IgD-negative memory B cell (primary cell): ENCODE results near the gene RWDD1. TPM values are rescaled to one million over a fixed set of nuclear protein-coding genes. Genes with fewer than 3 reads are reported as not detected.
A peak's percentile ranks its signal among the peaks of the same experiment; 100 is the strongest.

ENCODE experiments used
- H3K27ac Mint-ChIP-seq, 3 donors: one replicate each; pipeline ENCODE4 v1.8.0; 2020 to 2022; ENCODE audit warnings: mild to moderate bottlenecking in 3 of 3, mixed read lengths in 3 of 3, moderate library complexity in 1 of 3
- H3K27me3 Mint-ChIP-seq: one replicate; pipeline ENCODE4 v1.8.0; 2021; ENCODE audit warnings: mixed read lengths
- H3K36me3 Mint-ChIP-seq: one replicate; pipeline ENCODE4 v1.8.0; 2020; ENCODE audit warnings: mild to moderate bottlenecking, mixed read lengths
- H3K4me1 Mint-ChIP-seq, 3 donors: one replicate each; pipeline ENCODE4 v1.8.0; 2020 to 2022; ENCODE audit warnings: mixed read lengths in 3 of 3, mild to moderate bottlenecking in 1 of 3
- H3K4me3 Mint-ChIP-seq, 4 donors: one replicate each; pipeline ENCODE4 v1.8.0; 2020 to 2022; ENCODE audit warnings: mild to moderate bottlenecking in 4 of 4, mixed read lengths in 4 of 4, moderate library complexity in 3 of 4
- H3K9me3 Mint-ChIP-seq, 3 donors: one replicate each; pipeline ENCODE4 v1.8.0; 2020 to 2021; ENCODE audit warnings: mixed read lengths in 3 of 3, mild to moderate bottlenecking in 1 of 3
- polyA plus RNA-seq: library from polyadenylated mRNA; unstranded; fragments of 300-500 nt; fragmentation: Illumina TruSeq; gene quantifications from one replicate; pipeline ENCODE4 v1.2.3, GENCODE V29; 2021

Gene RWDD1
- polyA plus RNA-seq, 1 donor from 2014 or later, result 52.3 TPM

DNA sequence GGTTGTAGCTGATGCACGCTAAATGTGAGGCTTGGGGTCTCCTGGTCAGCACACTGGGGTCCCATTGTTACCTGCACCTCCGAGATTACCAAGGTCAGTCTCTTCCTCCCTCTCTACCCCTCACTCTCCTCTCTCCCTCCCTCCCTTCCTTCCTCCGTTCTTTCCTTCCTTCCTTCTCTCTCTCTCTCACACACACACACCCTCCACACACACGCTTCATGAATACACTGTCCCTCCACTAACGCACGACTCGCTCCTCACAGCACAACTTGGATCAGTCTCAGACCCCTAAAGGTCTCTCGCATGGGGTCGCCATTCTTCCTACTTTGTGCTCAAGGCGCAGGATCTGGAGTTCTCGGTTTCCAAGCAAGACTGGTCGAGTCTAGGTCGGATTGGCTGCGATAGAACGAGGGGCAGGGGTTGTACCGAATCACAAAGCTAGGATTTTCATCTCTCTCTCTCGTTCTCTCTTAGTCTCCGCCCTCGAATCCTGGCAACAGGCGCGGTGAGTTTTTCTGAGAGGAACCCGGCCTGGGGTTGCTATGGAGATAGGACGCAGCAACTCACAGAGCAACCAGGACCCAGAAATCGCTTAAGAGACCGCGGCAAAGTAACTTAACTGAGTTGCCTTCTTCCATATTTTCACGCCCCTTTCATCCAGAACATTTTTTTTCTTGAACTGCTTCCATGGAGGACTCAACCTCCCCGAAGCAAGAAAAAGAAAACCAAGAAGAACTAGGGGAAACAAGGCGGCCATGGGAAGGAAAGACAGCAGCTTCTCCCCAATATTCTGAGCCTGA lies 44.8 kb downstream of the RWDD1 start, which contains the start of gene RSPH4A:
TSS of gene RSPH4A (plus strand) at position 543 of the 800 bp plus-strand sequence. CDS start at position 688, 145 bp downstream.
- peak within 1 kb of the TSS; percentile 31 to 96 (median 89) for H3K4me3 Mint-ChIP-seq
- H3K27ac Mint-ChIP-seq, result peak within 1 kb of the TSS in 2 of 3 donors; percentile 85 to 92
- no peaks in the 10 kb centered on the region for H3K36me3 Mint-ChIP-seq
- H3K4me1 Mint-ChIP-seq, result peaks cover 9 to 16% (median 15%) of the 10 kb centered on the region in 3 donors
- peaks cover 4% of the 10 kb centered on the region for H3K27me3 Mint-ChIP-seq
- H3K9me3 Mint-ChIP-seq, result no peaks in the 10 kb centered on the region

DNA sequence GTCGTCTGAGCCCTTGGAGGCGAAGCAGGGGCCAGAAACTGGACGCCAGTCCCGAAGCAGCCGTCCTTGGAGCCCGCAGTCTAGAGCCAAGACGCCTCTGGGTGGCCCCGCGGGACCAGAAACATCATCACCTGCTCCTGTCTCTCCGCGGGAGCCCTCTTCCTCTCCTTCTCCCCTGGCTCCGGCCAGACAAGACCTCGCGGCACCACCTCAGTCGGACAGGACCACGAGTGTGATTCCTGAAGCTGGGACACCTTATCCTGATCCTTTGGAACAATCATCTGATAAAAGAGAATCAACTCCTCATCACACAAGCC lies 45.4 kb downstream of the RWDD1 start:
- H3K27ac Mint-ChIP-seq, result peak overlapping the region in 2 of 3 donors; percentile 85 to 92

DNA sequence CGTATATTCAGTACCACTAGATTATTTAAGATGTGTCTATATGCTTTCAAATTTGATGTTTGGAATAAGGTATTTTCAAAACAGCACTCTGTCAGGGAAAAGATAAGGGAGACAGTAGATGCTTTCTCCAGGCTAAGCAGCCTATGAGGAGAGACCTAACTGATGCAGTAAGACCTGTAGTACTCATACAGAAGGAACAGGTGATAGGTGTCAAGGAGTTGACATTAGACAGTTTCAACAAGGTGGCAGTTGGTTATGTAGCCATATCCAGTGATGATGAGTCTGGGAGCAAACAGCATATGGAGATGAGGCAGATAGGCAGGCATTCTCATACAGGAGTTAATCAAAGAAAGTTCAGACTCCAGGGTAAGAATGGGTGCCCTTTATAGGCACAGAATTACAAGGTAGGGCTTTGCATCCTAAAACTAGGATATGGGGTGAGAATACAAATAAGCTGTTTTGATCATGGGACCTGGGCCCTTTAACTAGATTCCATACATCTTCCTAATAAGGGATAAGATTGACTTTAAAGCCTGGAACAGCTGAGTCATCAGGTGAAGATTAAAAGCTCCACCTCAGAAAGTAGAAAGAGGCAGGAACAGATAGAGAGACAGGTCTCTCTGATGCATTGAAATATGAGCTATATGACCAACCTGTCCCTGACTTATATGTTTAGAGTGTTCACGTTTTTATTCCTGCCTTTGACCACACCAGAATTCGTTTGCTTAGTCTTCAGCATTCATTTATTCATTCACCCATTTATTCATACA lies 52.9 kb downstream of the RWDD1 start:
- Mint-ChIP-seq H3K4me1 (no peaks in the 10 kb centered on the region), H3K4me3 (no peak overlapping the region), H3K27me3 (no peaks in the 10 kb centered on the region), H3K9me3 (no peaks in the 10 kb centered on the region), H3K27ac (no peak overlapping the region), H3K36me3 (peaks cover 7% of the 10 kb centered on the region)

More for the DNA sequence above, 45.4 kb downstream of the RWDD1 start:
- peaks cover 9 to 16% (median 15%) of the 10 kb centered on the region in 3 donors for H3K4me1 Mint-ChIP-seq
- peak overlapping the region; percentile 31 to 96 (median 89) for H3K4me3 Mint-ChIP-seq
- H3K9me3 Mint-ChIP-seq, result no peaks in the 10 kb centered on the region
- H3K36me3 Mint-ChIP-seq, result no peaks in the 10 kb centered on the region
- H3K27me3 Mint-ChIP-seq, result peaks cover 4% of the 10 kb centered on the region

DNA sequence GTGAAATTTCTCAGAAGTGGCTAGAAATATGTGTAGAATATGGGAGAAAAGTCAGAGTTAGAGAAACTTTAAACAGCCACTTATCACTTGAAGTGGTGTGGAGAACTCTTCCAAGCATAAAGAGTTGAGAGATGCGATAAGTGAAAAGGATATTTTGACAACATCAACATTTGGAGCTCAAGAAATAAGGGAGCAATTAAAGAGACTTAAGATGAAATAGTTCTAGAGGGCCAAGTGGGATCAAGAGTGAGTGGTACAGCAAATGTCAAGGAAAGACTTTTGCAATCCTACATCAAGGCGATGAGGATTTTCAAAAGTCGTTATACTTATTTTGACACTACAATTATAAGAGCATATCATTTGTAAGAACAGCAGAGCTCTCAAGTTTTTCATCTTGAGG lies 54.6 kb downstream of the RWDD1 start:
- no peak overlapping the region for H3K27ac Mint-ChIP-seq
- peaks cover 0 to 9% (median 2%) of the 10 kb centered on the region in 3 donors for H3K4me1 Mint-ChIP-seq
- peaks cover 7% of the 10 kb centered on the region for H3K36me3 Mint-ChIP-seq
- no peak overlapping the region for H3K4me3 Mint-ChIP-seq
- peaks cover 0 to 1% (median 0%) of the 10 kb centered on the region in 3 donors for H3K9me3 Mint-ChIP-seq
- H3K27me3 Mint-ChIP-seq, result no peaks in the 10 kb centered on the region

DNA sequence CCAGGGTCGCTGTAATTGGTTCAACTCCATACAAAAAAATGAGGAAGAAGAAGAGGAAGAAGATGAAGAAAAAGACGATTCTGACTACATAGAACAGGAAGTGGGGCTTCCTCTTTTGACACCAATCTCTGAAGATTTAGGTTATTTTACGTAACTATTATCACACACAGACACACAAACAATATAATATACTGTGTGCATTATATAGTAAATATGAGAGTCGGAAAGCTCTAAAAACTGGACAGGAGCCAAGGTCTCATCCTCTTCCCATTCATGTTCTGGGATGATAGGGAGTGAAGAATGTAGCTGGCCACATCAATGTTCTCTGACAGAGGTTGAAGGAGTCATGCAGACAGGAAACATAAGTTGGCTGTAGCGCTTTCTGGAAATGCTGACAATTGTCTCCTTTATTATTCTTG lies 58.3 kb downstream of the RWDD1 start:
- H3K36me3 Mint-ChIP-seq, result peaks cover 10% of the 10 kb centered on the region
- no peak overlapping the region for H3K4me3 Mint-ChIP-seq
- no peak overlapping the region for H3K27ac Mint-ChIP-seq
- H3K9me3 Mint-ChIP-seq, result peaks cover 0 to 1% (median 0%) of the 10 kb centered on the region in 3 donors
- H3K27me3 Mint-ChIP-seq, result no peaks in the 10 kb centered on the region
- peaks cover 2 to 12% (median 4%) of the 10 kb centered on the region in 3 donors for H3K4me1 Mint-ChIP-seq

DNA sequence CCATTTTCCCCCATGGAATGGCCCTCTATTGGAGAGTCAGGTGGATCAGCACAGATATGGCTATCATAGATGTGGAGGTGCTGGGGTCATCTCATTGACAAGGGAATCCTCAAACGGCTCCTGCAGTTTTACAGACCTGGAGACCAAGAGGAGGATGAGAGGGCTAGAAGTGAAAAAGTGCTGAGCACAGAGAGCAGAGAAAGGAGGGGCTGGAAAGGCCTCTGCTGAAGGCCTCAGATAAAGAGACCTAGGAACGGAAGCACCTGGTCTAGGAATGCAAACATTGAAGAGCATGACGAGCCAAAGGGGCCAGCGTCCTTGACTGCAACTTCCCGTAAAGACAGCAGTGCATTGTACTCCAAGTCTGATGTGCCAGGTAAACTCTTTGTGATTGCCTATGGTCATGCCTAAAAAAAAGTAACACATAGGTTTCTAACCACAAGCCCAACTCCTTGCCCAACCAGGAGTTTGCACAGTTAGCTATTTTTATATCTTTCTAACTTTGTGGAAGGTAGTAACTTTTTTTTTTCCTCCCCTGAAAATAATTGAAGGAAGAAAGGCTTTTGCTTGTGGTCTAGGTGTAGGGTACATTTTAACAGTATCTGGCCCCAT lies 60.2 kb downstream of the RWDD1 start:
- peak overlapping the region in 1 of 3 donors; percentile 88 for H3K27ac Mint-ChIP-seq
- H3K9me3 Mint-ChIP-seq, result peaks cover 0 to 1% (median 0%) of the 10 kb centered on the region in 3 donors
- H3K4me3 Mint-ChIP-seq, result no peak overlapping the region

DNA sequence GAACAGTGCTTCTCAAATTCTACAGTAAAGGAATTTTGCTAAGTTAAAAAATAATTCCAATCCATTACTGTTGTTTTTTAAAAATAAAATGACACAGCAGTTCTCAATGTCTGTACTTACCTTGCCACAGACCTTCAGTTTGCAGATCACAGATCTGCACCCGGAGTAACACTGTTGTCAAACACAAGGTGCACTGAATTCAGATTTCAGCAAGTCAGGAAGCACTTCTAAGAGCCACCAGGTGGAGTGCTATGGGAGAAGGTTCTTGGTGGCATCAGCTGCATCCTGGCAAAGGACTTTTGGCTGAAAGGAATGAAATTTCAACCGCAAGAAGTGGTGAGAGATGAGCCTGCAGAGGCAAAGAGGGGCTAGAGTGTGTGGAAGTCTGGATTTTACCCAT lies 62.4 kb downstream of the RWDD1 start:
- Mint-ChIP-seq H3K27me3 (no peaks in the 10 kb centered on the region), H3K27ac (peak overlapping the region in 1 of 3 donors; percentile 27), H3K9me3 (peaks cover 0 to 1% (median 0%) of the 10 kb centered on the region in 3 donors), H3K4me3 (no peak overlapping the region), H3K4me1 (peaks cover 2 to 12% (median 4%) of the 10 kb centered on the region in 3 donors), H3K36me3 (peaks cover 4% of the 10 kb centered on the region)

More for the DNA sequence above, 60.2 kb downstream of the RWDD1 start:
- Mint-ChIP-seq H3K4me1 (peaks cover 2 to 12% (median 4%) of the 10 kb centered on the region in 3 donors), H3K36me3 (peaks cover 7% of the 10 kb centered on the region), H3K27me3 (no peaks in the 10 kb centered on the region)

Other genes starting within 250 kb of the RWDD1 start
- gene DSE, start 200.6 kb upstream of the RWDD1 start, polyA plus RNA-seq, result 23.6 TPM
- gene CALHM6, start 110.1 kb upstream of the RWDD1 start, polyA plus RNA-seq, result 307 TPM
- not detected for gene CALHM5, start 59.9 kb upstream of the RWDD1 start, polyA plus RNA-seq
- gene TRAPPC3L, start 25.8 kb upstream of the RWDD1 start, polyA plus RNA-seq, result not detected
- gene CALHM4, start 17.8 kb upstream of the RWDD1 start, polyA plus RNA-seq, result not detected
- gene RSPH4A, start 45.0 kb downstream of the RWDD1 start, polyA plus RNA-seq, result not detected
- gene ZUP1, start 97.3 kb downstream of the RWDD1 start, polyA plus RNA-seq, result 4.4 TPM
- 11.5 TPM for gene KPNA5, start 109.7 kb downstream of the RWDD1 start, polyA plus RNA-seq
- gene FAM162B, start 194.2 kb downstream of the RWDD1 start, polyA plus RNA-seq, result not detected